CD4-positive, alpha-beta T cell treated with Interferon alpha-2 for 1 hour (primary cell): ENCODE measurements around the gene PRDM1.
A peak's percentile ranks its signal among the peaks of the same experiment; 100 is the strongest.
"Not testable (repeated sequence)": the region's sequence is repeated elsewhere in the genome, so short reads cannot be mapped to it uniquely, and the experiment has no call there.

ENCODE experiments used
- DNase-seq, 2 donors: peaks; one replicate each; pipeline ENCODE4 v3.0.0-alpha.2; 2020 to 2022

Gene PRDM1

DNA sequence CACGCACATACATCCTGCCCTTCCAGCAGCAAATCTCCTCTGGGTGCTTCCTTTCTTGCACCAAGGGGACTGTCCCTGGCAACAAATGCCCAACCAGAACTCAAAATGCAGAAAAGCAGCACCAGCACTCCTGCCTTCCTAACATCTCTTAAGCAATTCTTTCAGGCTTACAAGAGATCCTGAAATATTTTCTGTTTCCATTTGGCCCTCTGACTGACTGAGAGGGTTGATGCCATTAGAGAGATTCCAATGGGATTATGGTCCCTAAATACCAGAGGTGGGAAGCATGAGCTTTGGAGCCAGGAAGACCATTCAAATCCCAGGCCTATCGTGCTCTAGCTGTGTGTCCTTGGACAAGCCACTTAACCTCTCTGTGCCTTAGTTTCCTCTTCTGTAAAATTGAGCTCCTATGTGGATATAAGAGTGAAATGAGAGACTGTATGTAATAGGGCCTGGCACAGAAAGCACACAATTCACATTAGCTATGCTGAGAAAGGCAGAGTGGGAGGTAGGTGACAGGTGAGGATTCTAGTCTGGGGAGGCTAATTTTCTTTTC is 56.8 kb downstream of the PRDM1 start:
- DNase-seq, result no peak

DNA sequence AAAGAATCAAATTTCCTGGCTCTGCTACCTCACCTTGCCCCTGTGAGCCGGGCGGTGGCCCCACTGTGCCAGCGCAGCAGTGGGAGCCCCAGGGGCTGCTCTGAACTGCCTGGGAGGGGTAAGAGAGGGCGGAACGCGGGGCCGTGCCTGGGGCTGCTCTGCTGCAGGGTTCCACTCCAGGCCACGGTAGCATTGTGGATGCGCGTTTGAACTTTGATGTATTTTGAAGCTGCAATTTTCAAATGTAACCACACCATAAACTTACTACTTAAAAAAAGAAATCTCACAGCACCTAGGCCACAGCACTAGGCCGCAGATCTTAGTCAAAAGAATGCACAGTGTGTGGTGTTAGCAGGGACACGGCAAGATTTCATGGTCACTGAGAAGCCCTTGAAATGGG is 57.5 kb downstream of the PRDM1 start:
- DNase-seq, result peak in 1 of 2 donors; percentile 12

- no peak for DNase-seq
Measured at GRCh38 chr6:106145144-106145543, 59.0 kb downstream of the PRDM1 start.

DNA sequence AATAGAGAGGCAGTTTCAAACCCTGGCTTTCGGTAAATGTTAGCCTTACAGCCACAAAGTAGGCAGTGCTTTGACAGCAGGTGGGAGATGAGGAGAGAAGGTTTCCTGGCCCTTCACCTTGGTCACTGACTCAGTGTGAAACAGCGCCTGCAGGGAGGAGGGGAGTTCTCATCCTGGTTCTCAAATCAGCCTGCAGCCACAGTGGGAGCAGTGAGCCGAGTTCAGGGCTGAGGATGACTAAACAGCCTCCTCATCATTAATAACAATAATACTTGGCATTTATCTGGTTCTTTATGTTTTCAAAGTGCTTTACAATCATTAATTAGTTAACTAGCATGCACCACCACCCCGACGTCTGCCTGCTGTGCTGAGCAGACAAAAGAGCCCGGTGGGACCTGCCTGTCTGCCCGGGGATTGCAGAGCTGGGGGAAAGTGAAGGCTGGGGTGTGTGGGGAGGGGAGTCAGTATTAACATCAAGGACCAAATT is 59.6 kb downstream of the PRDM1 start:
- no peak for DNase-seq

- no peak for DNase-seq
Measured at GRCh38 chr6:106146852-106147351, 60.8 kb downstream of the PRDM1 start.

GRCh38 chr6:106147476-106147875 is 61.3 kb downstream of the PRDM1 start:
- no peak for DNase-seq

- DNase-seq, result peak in 1 of 2 donors; percentile 57
Measured at GRCh38 chr6:106149472-106150069, 63.4 kb downstream of the PRDM1 start.

- DNase-seq, result not testable (repeated sequence)
Measured at GRCh38 chr6:106152476-106152875, 66.3 kb downstream of the PRDM1 start.

DNA sequence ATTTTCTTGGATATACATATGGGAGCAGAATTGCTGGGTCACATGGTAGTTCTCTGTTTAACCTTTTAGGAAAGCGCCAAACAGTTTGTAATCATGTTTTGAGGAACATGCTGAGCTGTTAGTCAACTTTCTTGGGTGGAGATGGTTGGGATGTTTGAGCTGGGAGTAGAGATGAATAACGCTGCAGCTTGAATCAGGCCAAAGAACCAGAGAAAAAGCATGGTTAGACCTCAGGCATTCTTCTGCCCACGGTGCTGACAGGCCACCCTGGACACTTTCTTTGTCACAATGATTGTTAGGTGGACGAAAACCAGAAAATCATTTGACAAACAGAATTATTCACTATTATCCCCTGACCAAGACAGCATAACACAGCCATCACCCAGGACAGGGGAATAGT is 66.8 kb downstream of the PRDM1 start:
- DNase-seq, result no peak

DNA sequence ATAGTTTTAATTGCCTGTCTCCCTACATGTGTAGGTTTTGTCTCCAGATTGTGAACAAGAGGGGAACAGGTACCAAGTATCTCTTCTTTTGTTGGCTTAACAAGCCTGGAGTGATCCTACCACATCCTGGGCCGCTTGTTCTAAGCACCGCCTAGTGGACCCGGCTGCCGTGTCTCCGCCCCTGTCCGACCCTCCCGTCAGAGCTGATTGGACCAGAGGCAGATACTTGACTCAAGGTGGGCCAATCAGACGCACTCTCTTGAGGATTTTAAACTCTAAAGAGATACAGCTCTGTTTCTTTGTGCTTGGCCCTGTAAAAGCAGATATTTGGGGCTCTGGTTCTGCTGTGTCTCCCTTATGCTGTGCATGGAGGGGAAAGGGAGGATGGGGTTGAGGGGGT is 68.2 kb downstream of the PRDM1 start:
- DNase-seq, result no peak

DNA sequence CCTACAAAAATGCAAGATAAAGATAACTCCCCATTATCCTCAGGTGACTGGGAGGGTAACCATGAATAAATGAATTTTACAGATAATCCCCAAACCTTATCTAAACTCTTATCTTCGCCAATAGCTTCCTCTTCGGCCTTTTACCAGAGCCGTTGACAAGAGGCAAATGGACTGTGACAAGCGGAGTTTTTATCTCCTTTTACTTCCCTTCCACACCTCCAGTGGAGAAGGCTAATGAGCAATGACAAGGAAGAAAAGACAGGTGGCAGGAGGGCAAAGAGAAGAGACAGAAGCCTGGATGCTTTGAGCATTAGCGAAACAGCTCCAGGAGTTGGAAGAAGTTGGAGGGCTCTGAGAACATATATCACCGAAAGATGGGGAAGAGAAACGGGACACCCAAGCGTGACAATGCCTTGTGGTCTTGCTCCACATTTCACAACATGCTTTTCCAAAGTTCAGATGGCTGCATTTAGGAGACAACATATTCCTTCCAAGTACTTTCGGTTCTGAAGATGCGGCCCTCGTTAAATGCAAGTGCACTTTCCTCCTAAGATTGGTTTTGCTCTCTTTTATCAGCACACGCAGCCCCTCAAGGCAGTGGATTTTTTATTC is 69.2 kb downstream of the PRDM1 start:
- no peak for DNase-seq

GRCh38 chr6:106156413-106156812 is 70.3 kb downstream of the PRDM1 start:
- no peak for DNase-seq

DNA sequence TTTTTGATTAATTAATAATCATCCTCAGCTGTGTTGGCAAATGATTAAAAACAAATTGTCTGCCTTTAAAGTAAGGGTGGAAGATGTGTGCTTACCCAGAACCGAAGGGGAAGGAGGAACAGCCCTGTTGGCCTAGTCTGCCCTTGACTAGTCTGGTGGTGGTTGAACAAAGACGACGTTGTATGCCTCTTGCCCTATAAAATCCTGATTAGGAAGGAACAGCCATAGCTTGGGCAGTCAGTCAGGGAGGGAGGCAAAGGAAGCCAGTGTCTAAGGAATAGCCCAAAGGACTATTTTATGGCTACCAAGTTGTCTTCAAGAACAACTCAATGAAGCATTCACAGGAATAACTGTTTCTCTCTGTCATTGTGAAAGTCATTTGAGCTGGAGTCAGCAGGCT is 70.7 kb downstream of the PRDM1 start:
- no peak for DNase-seq

DNA sequence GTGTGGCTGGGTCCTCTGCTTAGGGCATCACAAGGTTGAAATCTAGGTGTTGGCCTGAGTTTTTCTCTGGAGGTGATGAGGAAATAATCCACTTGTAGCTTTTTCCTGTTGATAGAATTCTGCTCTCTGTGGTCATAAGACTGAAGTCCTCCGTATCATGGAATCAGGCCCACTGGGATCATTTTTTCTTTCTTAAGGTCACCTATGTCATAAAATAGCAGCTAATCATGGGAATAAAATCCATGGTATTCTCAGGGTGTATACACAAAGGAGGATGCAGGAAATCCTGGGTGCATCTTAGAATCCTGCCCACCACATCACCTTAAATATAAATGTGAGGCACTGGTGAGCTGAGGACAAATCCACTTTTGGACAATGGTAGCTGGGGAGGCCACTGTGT is 72.7 kb downstream of the PRDM1 start:
- no peak for DNase-seq
